ENCODE measurements around the gene ASAP2.

ASAP2 gene

GRCh38 chr2:9189901-9190300 lies 16.7 kb upstream of the ASAP2 start:
- H3K4me1 ChIP-seq (ENCODE audit: control insufficient read depth in 1 of 2, insufficient read depth in 2 of 2, low read length in 2 of 2), result peaks cover 0 to 11% of the 10 kb centered on the region in 2 donors
- no peaks in the 10 kb centered on the region for H3K9me3 ChIP-seq (ENCODE audit: control insufficient read depth in 1 of 2, low read length in 2 of 2)
- no peak overlapping the region for H3K4me3 ChIP-seq (ENCODE audit: low read depth in 1 of 2, low read length in 2 of 2)
- no peaks in the 10 kb centered on the region for H3K27me3 ChIP-seq (ENCODE audit: low read depth, low read length)
- peaks cover 0 to 4% of the 10 kb centered on the region in 2 donors for H3K36me3 ChIP-seq (ENCODE audit: control insufficient read depth in 1 of 2, insufficient read depth in 2 of 2, low read length in 2 of 2)
- H3K27ac ChIP-seq (ENCODE audit: low read length), result peak overlapping the region; percentile 76

- peak overlapping the region in 1 of 2 donors; percentile 6 for H3K4me3 ChIP-seq (ENCODE audit: low read depth in 1 of 2, low read length in 2 of 2)
- H3K27ac ChIP-seq (ENCODE audit: low read length), result peak overlapping the region; percentile 76
- no peaks in the 10 kb centered on the region for H3K9me3 ChIP-seq (ENCODE audit: control insufficient read depth in 1 of 2, low read length in 2 of 2)
- H3K27me3 ChIP-seq (ENCODE audit: low read depth, low read length), result no peaks in the 10 kb centered on the region
- H3K4me1 ChIP-seq (ENCODE audit: control insufficient read depth in 1 of 2, insufficient read depth in 2 of 2, low read length in 2 of 2), result peaks cover 0 to 11% of the 10 kb centered on the region in 2 donors
- peaks cover 0 to 4% of the 10 kb centered on the region in 2 donors for H3K36me3 ChIP-seq (ENCODE audit: control insufficient read depth in 1 of 2, insufficient read depth in 2 of 2, low read length in 2 of 2)
Measured at GRCh38 chr2:9191041-9191481, 15.6 kb upstream of the ASAP2 start.

- peaks cover 0 to 11% of the 10 kb centered on the region in 2 donors for H3K4me1 ChIP-seq (ENCODE audit: control insufficient read depth in 1 of 2, insufficient read depth in 2 of 2, low read length in 2 of 2)
- no peaks in the 10 kb centered on the region for H3K27me3 ChIP-seq (ENCODE audit: low read depth, low read length)
- no peaks in the 10 kb centered on the region for H3K9me3 ChIP-seq (ENCODE audit: control insufficient read depth in 1 of 2, low read length in 2 of 2)
- H3K27ac ChIP-seq (ENCODE audit: low read length), result peak overlapping the region; percentile 56
- no peak overlapping the region for H3K4me3 ChIP-seq (ENCODE audit: low read depth in 1 of 2, low read length in 2 of 2)
- peaks cover 0 to 4% of the 10 kb centered on the region in 2 donors for H3K36me3 ChIP-seq (ENCODE audit: control insufficient read depth in 1 of 2, insufficient read depth in 2 of 2, low read length in 2 of 2)
Measured at GRCh38 chr2:9192712-9193111, 13.9 kb upstream of the ASAP2 start.

GRCh38 chr2:9194352-9194751 lies 12.3 kb upstream of the ASAP2 start:
- Histone ChIP-seq H3K27ac (ENCODE audit: low read length) (no peak overlapping the region), H3K4me3 (ENCODE audit: low read depth in 1 of 2, low read length in 2 of 2) (no peak overlapping the region), H3K36me3 (ENCODE audit: control insufficient read depth in 1 of 2, insufficient read depth in 2 of 2, low read length in 2 of 2) (peaks cover 0 to 4% of the 10 kb centered on the region in 2 donors), H3K27me3 (ENCODE audit: low read depth, low read length) (no peaks in the 10 kb centered on the region), H3K4me1 (ENCODE audit: control insufficient read depth in 1 of 2, insufficient read depth in 2 of 2, low read length in 2 of 2) (peaks cover 0 to 11% of the 10 kb centered on the region in 2 donors), H3K9me3 (ENCODE audit: control insufficient read depth in 1 of 2, low read length in 2 of 2) (no peaks in the 10 kb centered on the region)

GRCh38 chr2:9196637-9197036 lies 10.0 kb upstream of the ASAP2 start:
- Histone ChIP-seq H3K27ac (ENCODE audit: low read length) (no peak overlapping the region), H3K4me3 (ENCODE audit: low read depth in 1 of 2, low read length in 2 of 2) (no peak overlapping the region), H3K9me3 (ENCODE audit: control insufficient read depth in 1 of 2, low read length in 2 of 2) (no peaks in the 10 kb centered on the region), H3K27me3 (ENCODE audit: low read depth, low read length) (no peaks in the 10 kb centered on the region), H3K4me1 (ENCODE audit: control insufficient read depth in 1 of 2, insufficient read depth in 2 of 2, low read length in 2 of 2) (no peaks in the 10 kb centered on the region), H3K36me3 (ENCODE audit: control insufficient read depth in 1 of 2, insufficient read depth in 2 of 2, low read length in 2 of 2) (no peaks in the 10 kb centered on the region)

- Histone ChIP-seq H3K4me1 (ENCODE audit: control insufficient read depth in 1 of 2, insufficient read depth in 2 of 2, low read length in 2 of 2) (no peaks in the 10 kb centered on the region), H3K9me3 (ENCODE audit: control insufficient read depth in 1 of 2, low read length in 2 of 2) (no peaks in the 10 kb centered on the region), H3K4me3 (ENCODE audit: low read depth in 1 of 2, low read length in 2 of 2) (no peak overlapping the region), H3K27ac (ENCODE audit: low read length) (no peak overlapping the region), H3K27me3 (ENCODE audit: low read depth, low read length) (no peaks in the 10 kb centered on the region), H3K36me3 (ENCODE audit: control insufficient read depth in 1 of 2, insufficient read depth in 2 of 2, low read length in 2 of 2) (no peaks in the 10 kb centered on the region)
Measured at GRCh38 chr2:9197916-9198315, 8.7 kb upstream of the ASAP2 start.

GRCh38 chr2:9199716-9200632 lies 6.6 kb upstream of the ASAP2 start:
- Histone ChIP-seq H3K4me1 (ENCODE audit: control insufficient read depth in 1 of 2, insufficient read depth in 2 of 2, low read length in 2 of 2) (no peaks in the 10 kb centered on the region), H3K4me3 (ENCODE audit: low read depth in 1 of 2, low read length in 2 of 2) (no peak overlapping the region), H3K36me3 (ENCODE audit: control insufficient read depth in 1 of 2, insufficient read depth in 2 of 2, low read length in 2 of 2) (no peaks in the 10 kb centered on the region), H3K9me3 (ENCODE audit: control insufficient read depth in 1 of 2, low read length in 2 of 2) (no peaks in the 10 kb centered on the region), H3K27ac (ENCODE audit: low read length) (no peak overlapping the region), H3K27me3 (ENCODE audit: low read depth, low read length) (no peaks in the 10 kb centered on the region)

- Histone ChIP-seq H3K27me3 (ENCODE audit: low read depth, low read length) (no peaks in the 10 kb centered on the region), H3K27ac (ENCODE audit: low read length) (no peak overlapping the region), H3K4me3 (ENCODE audit: low read depth in 1 of 2, low read length in 2 of 2) (no peak overlapping the region), H3K9me3 (ENCODE audit: control insufficient read depth in 1 of 2, low read length in 2 of 2) (no peaks in the 10 kb centered on the region), H3K36me3 (ENCODE audit: control insufficient read depth in 1 of 2, insufficient read depth in 2 of 2, low read length in 2 of 2) (no peaks in the 10 kb centered on the region), H3K4me1 (ENCODE audit: control insufficient read depth in 1 of 2, insufficient read depth in 2 of 2, low read length in 2 of 2) (peaks cover 0 to under 1% of the 10 kb centered on the region in 2 donors)
Measured at GRCh38 chr2:9200633-9201015, 6.0 kb upstream of the ASAP2 start.

GRCh38 chr2:9201185-9201891 lies 5.3 kb upstream of the ASAP2 start:
- H3K4me3 ChIP-seq (ENCODE audit: low read depth in 1 of 2, low read length in 2 of 2), result no peak overlapping the region
- H3K36me3 ChIP-seq (ENCODE audit: control insufficient read depth in 1 of 2, insufficient read depth in 2 of 2, low read length in 2 of 2), result no peaks in the 10 kb centered on the region
- H3K27me3 ChIP-seq (ENCODE audit: low read depth, low read length), result no peaks in the 10 kb centered on the region
- H3K27ac ChIP-seq (ENCODE audit: low read length), result no peak overlapping the region
- H3K9me3 ChIP-seq (ENCODE audit: control insufficient read depth in 1 of 2, low read length in 2 of 2), result no peaks in the 10 kb centered on the region
- peaks cover 0 to 5% of the 10 kb centered on the region in 2 donors for H3K4me1 ChIP-seq (ENCODE audit: control insufficient read depth in 1 of 2, insufficient read depth in 2 of 2, low read length in 2 of 2)

GRCh38 chr2:9203006-9203405 lies 3.6 kb upstream of the ASAP2 start:
- no peaks in the 10 kb centered on the region for H3K27me3 ChIP-seq (ENCODE audit: low read depth, low read length)
- no peak overlapping the region for H3K27ac ChIP-seq (ENCODE audit: low read length)

GRCh38 chr2:9203876-9204275 lies 2.7 kb upstream of the ASAP2 start:
- no peak overlapping the region for H3K4me3 ChIP-seq (ENCODE audit: low read depth in 1 of 2, low read length in 2 of 2)
- no peak overlapping the region for H3K27ac ChIP-seq (ENCODE audit: low read length)
- peaks cover 4 to 16% of the 10 kb centered on the region in 2 donors for H3K4me1 ChIP-seq (ENCODE audit: control insufficient read depth in 1 of 2, insufficient read depth in 2 of 2, low read length in 2 of 2)
- H3K27me3 ChIP-seq (ENCODE audit: low read depth, low read length), result no peaks in the 10 kb centered on the region
- no peaks in the 10 kb centered on the region for H3K9me3 ChIP-seq (ENCODE audit: control insufficient read depth in 1 of 2, low read length in 2 of 2)
- H3K36me3 ChIP-seq (ENCODE audit: control insufficient read depth in 1 of 2, insufficient read depth in 2 of 2, low read length in 2 of 2), result no peaks in the 10 kb centered on the region

More at GRCh38 chr2:9203006-9203405, 3.6 kb upstream of the ASAP2 start:
- H3K9me3 ChIP-seq (ENCODE audit: control insufficient read depth in 1 of 2, low read length in 2 of 2), result no peaks in the 10 kb centered on the region
- H3K36me3 ChIP-seq (ENCODE audit: control insufficient read depth in 1 of 2, insufficient read depth in 2 of 2, low read length in 2 of 2), result no peaks in the 10 kb centered on the region
- H3K4me1 ChIP-seq (ENCODE audit: control insufficient read depth in 1 of 2, insufficient read depth in 2 of 2, low read length in 2 of 2), result peaks cover 0 to 13% of the 10 kb centered on the region in 2 donors
- no peak overlapping the region for H3K4me3 ChIP-seq (ENCODE audit: low read depth in 1 of 2, low read length in 2 of 2)
